COLO668 (cell line): ENCODE data around the gene MASP1.
A peak's percentile ranks its signal among the peaks of the same experiment; 100 is the strongest.
"Not testable (repeated sequence)": the region's sequence is repeated elsewhere in the genome, so short reads cannot be mapped to it uniquely, and the experiment has no call there.

Experiments
- DNase-seq: peaks from one replicate; lab custom pipeline; 2025; ENCODE audit not compliant: unreplicated experiment; lab: John Stamatoyannopoulos, UW

Gene MASP1

DNA sequence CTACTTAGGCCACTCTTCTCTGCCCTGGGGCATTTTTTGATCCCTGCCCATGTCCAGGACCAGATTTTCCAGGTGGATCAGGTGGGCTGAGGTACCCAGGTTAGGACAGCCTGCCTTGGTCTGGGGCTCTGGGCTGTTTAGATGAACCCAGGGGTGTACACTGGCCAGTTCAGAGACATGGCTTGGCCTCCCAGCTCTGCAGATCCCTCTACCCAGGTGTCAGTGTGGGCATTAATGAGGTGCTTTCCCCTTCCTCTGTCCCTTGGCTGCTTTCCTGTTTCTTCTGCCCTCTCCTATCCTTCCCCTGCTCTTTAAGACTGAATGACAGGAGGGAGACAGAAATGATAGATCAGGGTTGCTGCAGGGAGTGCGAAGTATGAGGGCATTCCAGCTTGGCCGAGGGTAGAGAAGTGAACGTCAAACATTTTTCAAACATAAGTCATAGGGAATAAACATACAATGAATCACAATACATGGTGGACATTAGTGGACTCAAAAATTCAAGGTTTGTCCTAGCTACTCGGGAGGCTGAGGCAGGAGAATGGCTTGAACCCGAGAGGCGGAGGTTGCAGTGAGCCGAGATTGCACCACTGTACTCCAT lies 63.8 kb downstream of the MASP1 start:
- no peak for DNase-seq

GRCh38 chr3:187223799-187224198 lies 67.7 kb downstream of the MASP1 start:
- peak; percentile 12 for DNase-seq

DNA sequence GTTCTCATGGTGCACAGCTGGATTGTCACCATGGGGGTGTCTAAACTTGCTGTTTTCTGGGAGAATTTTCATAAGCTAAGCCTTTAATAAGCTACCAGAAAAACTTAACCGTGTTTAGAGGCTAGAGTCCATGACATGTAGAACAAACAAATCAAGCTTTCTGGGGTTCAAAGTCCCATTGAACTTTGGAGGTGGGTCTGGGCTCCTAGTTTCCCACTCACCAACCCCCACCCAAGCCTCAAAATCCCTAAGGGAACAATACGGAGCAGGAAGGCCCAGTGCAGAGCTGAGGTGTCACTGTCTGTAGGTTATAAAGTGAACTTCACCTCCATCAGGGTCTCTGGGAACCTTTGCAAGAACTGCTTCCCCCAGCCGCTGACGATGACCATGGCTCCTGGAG lies 68.7 kb downstream of the MASP1 start:
- DNase-seq: no peak

DNA sequence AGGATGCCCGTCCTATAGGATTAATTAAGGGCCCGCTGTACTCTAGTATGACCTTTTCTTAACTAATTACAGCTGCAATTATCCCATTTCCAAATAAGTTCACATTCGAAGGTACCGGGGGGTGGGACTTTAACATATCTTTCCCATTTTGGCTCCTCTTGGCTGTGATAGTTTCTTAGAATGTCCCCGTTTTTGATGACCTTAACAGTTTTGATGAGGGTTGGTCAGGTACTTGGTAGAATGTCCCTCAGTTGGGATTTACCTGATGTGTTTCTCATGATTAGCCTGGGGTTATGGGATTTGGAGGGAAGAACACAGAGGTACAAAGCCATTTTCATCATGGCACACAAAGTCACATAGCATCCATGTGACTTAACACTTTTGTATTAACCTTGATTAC lies 76.1 kb downstream of the MASP1 start:
- no peak for DNase-seq

- DNase-seq: no peak
These were observed 77.9 kb downstream of the MASP1 start for GRCh38 chr3:187213616-187214015.

- no peak for DNase-seq
These were observed 78.8 kb downstream of the MASP1 start for GRCh38 chr3:187212705-187213104.

DNA sequence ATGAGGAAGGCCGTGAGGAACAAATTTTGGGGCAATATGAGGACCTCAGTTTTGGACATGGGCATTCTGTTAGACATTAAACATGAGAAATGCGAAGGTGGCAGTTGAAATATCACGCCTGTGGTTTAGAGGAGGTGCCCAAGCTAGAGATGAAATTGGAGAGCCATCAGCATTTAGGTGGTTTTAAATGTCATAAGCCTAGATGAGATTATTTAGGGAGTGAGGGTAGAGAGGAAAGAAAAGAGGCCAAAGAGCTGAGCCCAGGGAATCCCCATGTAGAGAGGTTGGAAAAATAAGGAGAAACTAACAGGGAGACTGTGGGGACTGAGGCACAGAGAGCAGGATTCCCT lies 79.4 kb downstream of the MASP1 start:
- DNase-seq: no peak

GRCh38 chr3:187211532-187212195 lies 79.9 kb downstream of the MASP1 start:
- no peak for DNase-seq

DNA sequence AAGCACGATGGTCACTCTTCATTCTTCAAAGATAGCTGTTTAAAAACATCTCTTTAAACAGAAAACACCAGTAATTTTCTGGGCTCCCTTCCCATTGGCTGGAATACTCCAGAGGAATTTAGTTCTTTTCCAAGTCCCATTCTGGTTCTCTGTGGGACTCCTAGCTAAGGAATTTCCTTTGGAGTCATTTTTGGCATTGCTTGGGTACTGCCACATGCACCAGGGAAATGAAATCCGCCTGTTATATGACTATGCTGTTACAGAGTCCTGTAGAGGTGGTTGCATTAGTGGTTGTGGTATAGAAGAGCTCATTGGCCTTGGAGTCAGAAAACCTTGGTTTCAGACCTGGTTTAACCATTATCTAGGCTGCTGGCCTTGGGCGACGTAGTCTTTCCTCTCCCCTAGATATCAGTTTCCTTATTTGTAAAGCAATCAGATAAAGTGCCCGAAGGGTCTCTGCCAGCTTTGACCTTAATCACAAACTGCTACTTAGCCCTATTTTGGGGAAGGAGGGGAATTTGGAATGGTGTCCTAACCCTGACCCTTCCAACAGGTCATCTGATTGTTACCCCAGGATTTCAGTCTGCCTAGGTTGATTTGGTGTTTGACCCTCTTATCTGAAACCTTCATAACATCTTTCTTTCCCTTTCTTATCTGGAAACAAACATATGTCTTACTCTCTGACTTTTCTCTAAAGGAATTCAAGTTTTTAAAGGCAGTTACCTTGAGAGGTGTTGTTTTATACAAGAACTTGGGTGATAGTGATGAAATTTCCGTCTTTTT lies 80.8 kb downstream of the MASP1 start:
- no peak for DNase-seq

DNA sequence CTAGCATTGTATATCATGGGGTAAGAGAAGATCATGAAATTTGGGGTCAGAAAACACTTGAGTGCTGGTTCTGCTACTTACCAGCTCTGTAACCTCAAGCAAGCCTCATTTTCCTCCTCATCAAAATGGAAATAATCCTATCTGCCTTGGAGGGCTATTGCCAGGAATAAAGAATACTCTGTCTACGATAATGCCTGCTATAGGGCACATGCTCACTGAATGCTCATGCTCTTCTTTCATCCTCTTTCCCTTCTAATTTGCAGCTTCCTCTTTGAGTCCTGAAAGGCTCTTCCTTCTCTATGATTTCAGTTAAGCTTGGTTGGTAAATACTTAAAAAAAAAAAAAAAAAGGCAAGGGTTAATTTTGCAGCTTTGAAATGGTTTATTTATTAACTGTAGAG lies 81.4 kb downstream of the MASP1 start:
- DNase-seq: no peak

DNA sequence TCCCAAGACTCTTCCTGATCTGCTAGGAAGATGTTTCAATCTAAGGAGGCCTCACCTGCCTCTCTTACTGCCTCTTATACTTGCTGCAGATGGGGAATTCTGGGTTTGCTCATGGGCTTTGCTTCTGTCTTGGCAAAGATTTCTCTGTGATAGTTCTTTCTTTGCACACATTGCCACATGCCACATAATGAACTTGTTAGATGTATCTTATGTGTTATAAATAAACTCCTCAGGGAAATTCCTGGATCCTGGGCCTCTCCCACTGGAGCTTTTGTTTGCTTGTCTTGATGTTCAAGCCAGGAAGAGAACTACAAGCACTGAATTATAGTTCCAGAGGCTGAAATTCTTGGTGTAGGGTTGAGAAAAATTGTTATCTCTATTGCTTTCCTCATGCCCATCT lies 82.0 kb downstream of the MASP1 start:
- DNase-seq: no peak

GRCh38 chr3:187208159-187208558 lies 83.4 kb downstream of the MASP1 start:
- DNase-seq: peak; percentile 13

- DNase-seq: no peak
These were observed 83.9 kb downstream of the MASP1 start for GRCh38 chr3:187207624-187208023.

DNA sequence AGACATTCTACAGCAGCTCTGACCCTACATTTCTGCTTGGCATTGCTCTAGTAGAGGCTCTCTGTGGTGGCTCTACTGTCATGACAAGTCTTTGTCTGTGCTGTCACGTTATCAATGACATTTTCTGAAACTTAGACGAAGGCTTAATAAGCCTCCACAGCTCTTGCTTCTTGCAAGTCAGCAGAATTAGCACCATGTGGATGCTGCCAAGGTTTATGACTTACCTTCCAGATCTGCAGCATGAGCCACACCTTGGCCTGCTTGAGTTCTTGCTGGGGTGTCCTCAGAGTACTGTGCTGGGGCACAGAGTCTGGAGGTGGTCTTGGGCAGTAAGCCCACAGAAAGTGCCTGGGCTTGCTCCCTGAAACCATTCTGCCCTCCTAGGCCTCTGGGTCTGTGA lies 84.5 kb downstream of the MASP1 start:
- no peak for DNase-seq

DNA sequence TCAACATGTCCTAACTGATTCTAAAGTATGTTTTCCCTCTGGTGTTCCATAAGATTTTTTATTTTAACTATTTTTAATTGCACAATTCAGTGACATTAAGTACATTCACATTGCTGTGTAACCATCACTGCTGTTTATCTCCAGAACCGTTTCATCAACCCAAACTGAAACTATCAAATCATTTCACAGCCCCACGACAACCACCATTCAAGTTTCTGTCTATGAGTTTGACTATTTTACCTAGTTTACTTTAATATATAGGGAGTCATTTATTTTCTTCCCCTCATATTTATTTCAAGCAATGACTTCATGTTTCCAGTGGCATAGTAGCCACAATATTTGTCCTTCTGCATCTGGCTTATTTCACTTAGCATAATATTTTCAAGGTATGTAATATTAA lies 85.9 kb downstream of the MASP1 start:
- DNase-seq: no peak

DNA sequence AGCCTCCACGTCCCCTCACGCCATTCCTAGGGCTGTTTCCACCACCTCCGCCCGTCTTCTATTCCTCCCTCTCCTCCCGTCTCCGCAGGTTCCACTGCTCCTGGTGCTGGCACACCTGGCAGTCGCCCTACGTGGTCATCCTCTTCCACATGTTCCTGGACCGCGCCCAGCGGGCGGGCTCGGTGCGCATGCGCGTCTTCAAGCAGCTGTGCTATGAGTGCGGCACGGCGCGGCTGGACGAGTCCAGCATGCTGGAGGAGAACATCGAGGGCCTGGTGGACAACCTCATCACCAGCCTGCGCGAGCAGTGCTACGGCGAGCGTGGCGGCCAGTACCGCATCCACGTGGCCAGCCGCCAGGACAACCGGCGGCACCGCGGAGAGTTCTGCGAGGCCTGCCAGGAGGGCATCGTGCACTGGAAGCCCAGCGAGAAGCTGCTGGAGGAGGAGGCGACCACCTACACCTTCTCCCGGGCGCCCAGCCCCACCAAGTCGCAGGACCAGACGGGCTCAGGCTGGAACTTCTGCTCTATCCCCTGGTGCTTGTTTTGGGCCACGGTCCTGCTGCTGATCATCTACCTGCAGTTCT lies 92.0 kb downstream of the MASP1 start:
- not testable (repeated sequence) for DNase-seq

GRCh38 chr3:187198490-187198889 lies 93.0 kb downstream of the MASP1 start:
- DNase-seq: no peak

GRCh38 chr3:187197335-187197649 lies 94.2 kb downstream of the MASP1 start, which contains the start of gene RTP1:
Gene RTP1 (plus strand): TSS chr3:187197486. CDS start chr3:187197516, 30 bp downstream.
- DNase-seq: peak; percentile 6

GRCh38 chr3:187196573-187197334 lies 94.8 kb downstream of the MASP1 start:
- DNase-seq: no peak

GRCh38 chr3:187193181-187193580 lies 98.4 kb downstream of the MASP1 start:
- no peak for DNase-seq

DNA sequence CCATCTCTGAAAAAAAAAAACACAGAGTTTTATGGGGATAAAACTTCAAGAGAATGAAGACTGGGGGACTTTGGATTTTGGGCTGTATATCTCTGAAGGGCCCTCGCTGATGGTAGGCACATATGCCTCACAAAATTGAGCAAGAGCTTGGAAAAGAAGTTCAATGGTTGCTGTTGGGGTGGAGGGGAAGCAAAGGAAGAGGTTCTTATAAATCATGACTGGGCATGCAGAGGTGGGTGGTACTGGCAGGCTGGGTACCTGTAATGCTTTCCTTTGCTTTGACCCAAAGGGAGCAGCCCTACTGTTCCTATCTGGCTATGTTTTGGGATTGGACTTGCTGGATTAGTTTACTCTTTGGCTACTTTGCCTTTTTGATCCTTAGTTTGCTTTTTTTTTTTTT lies 100.3 kb downstream of the MASP1 start:
- no peak for DNase-seq
